H1 (cell line): ENCODE measurements around the gene ARHGEF28. TPM values are rescaled to one million over a fixed set of nuclear protein-coding genes. Genes with fewer than 3 reads are reported as not detected.

Source experiments
- PHF8 ChIP-seq: fragments of 200-600 bp; sonication (generic); conservative IDR thresholded peaks from 2 replicates; pipeline ENCODE4 v1.7.1; 2012; ENCODE audit warnings: low read depth, mild to moderate bottlenecking, inconsistent platforms, low read length, moderate library complexity
- polyA plus RNA-seq, 7 experiments: library from polyadenylated mRNA; depleted of rRNA in 3 of 7; stranded (reverse) in 5 of 7; unstranded in 2 of 7; fragments of >200 nt in 5 of 7; fragments of 200-250 nt in 2 of 7; gene quantifications; 1 replicate in 5 of 7; 2 replicates in 1 of 7; 4 replicates in 1 of 7; pipeline versions ENCODE4 v1.2.1 to v1.2.3, GENCODE V29; 2011 to 2013; ENCODE audit warnings: missing spikeins in 2 of 7, mixed read lengths in 2 of 7
- total RNA-seq: library from RNA; stranded (reverse); fragmentation: NEBNext Ultra II Directional; extraction: Animal tissue kit (Norgen Biotek cat#: 25700); gene quantifications from 2 replicates; pipeline ENCODE4 v1.2.1, GENCODE V29; 2021

ARHGEF28 gene
- total and polyA plus RNA-seq, 2 of the 8 experiments (the other 6 are each of a cell fraction or from before 2014, with no cell fraction given) = 0.33 to 1.0 TPM

GRCh38 chr5:73897893-73898292, 271.9 kb downstream of the ARHGEF28 start (continued):
- no peak for TF ChIP-seq PHF8
